ENCODE results near the gene IL22RA1. TPM values are rescaled to one million over a fixed set of nuclear protein-coding genes. Genes with fewer than 3 reads are reported as not detected.

Gene IL22RA1
- total and polyA plus RNA-seq, 9 of the 15 experiments (the other 6 are each of a cell fraction or from before 2014, with no cell fraction given), result not detected

- no peak for DNase-seq (ENCODE audit: extremely low read depth in 1 of 4, low spot score in 3 of 4)
- Histone ChIP-seq H3K9me1 (ENCODE audit: control insufficient read depth, insufficient read depth, low read length) (no peaks in the 10 kb centered on the region), H3K27me3 (ENCODE audit: control insufficient read depth in 2 of 2, insufficient read depth in 2 of 2, low read length in 2 of 2) (peaks cover 24 to 54% of the 10 kb centered on the region in 2 experiments), H3K4me3 (no peak overlapping the region), H3K79me2 (ENCODE audit: control insufficient read depth, insufficient read depth, low read length) (no peaks in the 10 kb centered on the region), H3K36me3 (ENCODE audit: control insufficient read depth, insufficient read depth, low read length) (no peaks in the 10 kb centered on the region), H2AFZ (ENCODE audit: low read depth, low read length) (no peak overlapping the region), H3K4me1 (replicated peaks in 1 of 2; ENCODE audit: control insufficient read depth in 2 of 2, insufficient read depth in 2 of 2, low read length in 2 of 2) (no peaks in the 10 kb centered on the region), H4K20me1 (replicated peaks; ENCODE audit: control insufficient read depth, insufficient read depth, low read length) (no peaks in the 10 kb centered on the region), H3K4me2 (ENCODE audit: insufficient read depth, low read length) (no peak overlapping the region), H3K9me3 (replicated peaks; ENCODE audit: control insufficient read depth, insufficient read depth, low read depth, low read length) (no peaks in the 10 kb centered on the region), H3K9ac (ENCODE audit: insufficient read depth in 1 of 2, low read depth in 2 of 2, low read length in 2 of 2) (no peak overlapping the region), H3K27ac (ENCODE audit: extremely low read depth, low read depth, low read length) (no peak overlapping the region)
- FAIRE-seq, result no peak
- no peak for ATAC-seq
- intact Hi-C loops (cut with micrococcal nuclease), result no loop called here
- no peak for TF ChIP-seq NFRKB (IDR thresholded peaks at IDR 0.05; ENCODE audit: low read depth)
- ChIA-PET POLR2A (no interaction called here), CTCF (ENCODE audit: low intra/inter-chr PET ratio) (interaction anchor here (0.6 kb wide), 1 partner anchor 37 kb away, joined by 6 read pairs; no protein-coding TSS in a partner anchor)
- BruUV-seq (replicated peaks), result no TSS peak
- in situ Hi-C loops (cut with MboI), result no loop called here
- WGBS (ENCODE audit: insufficient coverage, low coverage, missing lambda C conversion rate), result 2% methylated on average over 6 of the region's 6 CpGs
Observed at GRCh38 chr1:24180676-24181075, 37.7 kb upstream of the IL22RA1 start.

GRCh38 chr1:24179251-24179840, 36.4 kb upstream of the IL22RA1 start:
- TF ChIP-seq ZSCAN32 (CRISPR knock-in tag; IDR thresholded peaks at IDR 0.05), result no peak
- TF ChIP-seq ZNF696 (CRISPR knock-in tag; conservative IDR thresholded peaks at IDR 0.05), result no peak
- no peak for TF ChIP-seq ELK1 (CRISPR knock-in tag; IDR thresholded peaks at IDR 0.05)
- TF ChIP-seq, protein P1, sequence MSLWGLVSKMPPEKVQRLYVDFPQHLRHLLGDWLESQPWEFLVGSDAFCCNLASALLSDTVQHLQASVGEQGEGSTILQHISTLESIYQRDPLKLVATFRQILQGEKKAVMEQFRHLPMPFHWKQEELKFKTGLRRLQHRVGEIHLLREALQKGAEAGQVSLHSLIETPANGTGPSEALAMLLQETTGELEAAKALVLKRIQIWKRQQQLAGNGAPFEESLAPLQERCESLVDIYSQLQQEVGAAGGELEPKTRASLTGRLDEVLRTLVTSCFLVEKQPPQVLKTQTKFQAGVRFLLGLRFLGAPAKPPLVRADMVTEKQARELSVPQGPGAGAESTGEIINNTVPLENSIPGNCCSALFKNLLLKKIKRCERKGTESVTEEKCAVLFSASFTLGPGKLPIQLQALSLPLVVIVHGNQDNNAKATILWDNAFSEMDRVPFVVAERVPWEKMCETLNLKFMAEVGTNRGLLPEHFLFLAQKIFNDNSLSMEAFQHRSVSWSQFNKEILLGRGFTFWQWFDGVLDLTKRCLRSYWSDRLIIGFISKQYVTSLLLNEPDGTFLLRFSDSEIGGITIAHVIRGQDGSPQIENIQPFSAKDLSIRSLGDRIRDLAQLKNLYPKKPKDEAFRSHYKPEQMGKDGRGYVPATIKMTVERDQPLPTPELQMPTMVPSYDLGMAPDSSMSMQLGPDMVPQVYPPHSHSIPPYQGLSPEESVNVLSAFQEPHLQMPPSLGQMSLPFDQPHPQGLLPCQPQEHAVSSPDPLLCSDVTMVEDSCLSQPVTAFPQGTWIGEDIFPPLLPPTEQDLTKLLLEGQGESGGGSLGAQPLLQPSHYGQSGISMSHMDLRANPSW (CRISPR knock-in tag; IDR thresholded peaks at IDR 0.05), result no peak
- TF ChIP-seq MEF2A (IDR thresholded peaks at IDR 0.05; ENCODE audit: control insufficient read depth, low read depth, low read length), result no peak
- TF ChIP-seq ZNF707 (CRISPR knock-in tag; conservative IDR thresholded peaks at IDR 0.05), result no peak
- TF ChIP-seq TEAD1 (CRISPR knock-in tag; IDR thresholded peaks at IDR 0.05), result no peak
- TF ChIP-seq ZFP30 (CRISPR knock-in tag; IDR thresholded peaks at IDR 0.05; ENCODE audit: borderline replicate concordance), result no peak
- TF ChIP-seq ZNF561 (CRISPR knock-in tag; conservative IDR thresholded peaks at IDR 0.05), result no peak
- no peak overlapping the region for H3K4me3 ChIP-seq
- no TSS peak for BruUV-seq (replicated peaks)
- no peak for FAIRE-seq
- no peaks in the 10 kb centered on the region for H3K79me2 ChIP-seq (ENCODE audit: control insufficient read depth, insufficient read depth, low read length)
- H3K4me2 ChIP-seq (ENCODE audit: insufficient read depth, low read length), result no peak overlapping the region
- no peaks in the 10 kb centered on the region for H4K20me1 ChIP-seq (replicated peaks; ENCODE audit: control insufficient read depth, insufficient read depth, low read length)
- ChIA-PET CTCF (ENCODE audit: low intra/inter-chr PET ratio) (no interaction called here), POLR2A (interaction anchor here (0.7 kb wide), 1 partner anchor 1717 kb away, joined by 3 read pairs; no protein-coding TSS in a partner anchor)
- no peak for ATAC-seq
- WGBS (ENCODE audit: insufficient coverage, low coverage, missing lambda C conversion rate), result 1% methylated on average over 10 of the region's 10 CpGs
- intact Hi-C loops (cut with micrococcal nuclease), result no loop called here
- H3K9me3 ChIP-seq (replicated peaks; ENCODE audit: control insufficient read depth, insufficient read depth, low read depth, low read length), result no peaks in the 10 kb centered on the region
- peaks cover 24 to 46% of the 10 kb centered on the region in 2 experiments for H3K27me3 ChIP-seq (ENCODE audit: control insufficient read depth in 2 of 2, insufficient read depth in 2 of 2, low read length in 2 of 2)
- no peak overlapping the region for H3K27ac ChIP-seq (ENCODE audit: extremely low read depth, low read depth, low read length)
- H3K4me1 ChIP-seq (replicated peaks in 1 of 2; ENCODE audit: control insufficient read depth in 2 of 2, insufficient read depth in 2 of 2, low read length in 2 of 2), result no peaks in the 10 kb centered on the region
- in situ Hi-C loops (cut with MboI), result no loop called here
- no peak overlapping the region for H3K9ac ChIP-seq (ENCODE audit: insufficient read depth in 1 of 2, low read depth in 2 of 2, low read length in 2 of 2)
- no peak for DNase-seq (ENCODE audit: extremely low read depth in 1 of 4, low spot score in 3 of 4)
- H2AFZ ChIP-seq (ENCODE audit: low read depth, low read length), result no peak overlapping the region
- no peaks in the 10 kb centered on the region for H3K9me1 ChIP-seq (ENCODE audit: control insufficient read depth, insufficient read depth, low read length)
- H3K36me3 ChIP-seq (ENCODE audit: control insufficient read depth, insufficient read depth, low read length), result no peaks in the 10 kb centered on the region

All from K562 (cell line).